CD4-positive, alpha-beta T cell treated with Interleukin-2 at 100 ng/mL for 4 hours (primary cell): ENCODE measurements around the gene TCAIM.

ENCODE experiments used
- DNase-seq: peaks from one replicate; pipeline ENCODE4 v3.0.0-alpha.2; 2020; ENCODE audit warnings: low spot score

The TCAIM gene

GRCh38 chr3:44338010-44338827, at the start of gene TCAIM:
Gene TCAIM, plus strand, starts transcription at chr3:44338766. Its CDS starts 16,017 bp downstream, at chr3:44354783.
- DNase-seq, result peak; percentile 99

GRCh38 chr3:44289882-44290462, 48.6 kb upstream of the TCAIM start:
- no peak for DNase-seq

GRCh38 chr3:44292276-44292675, 46.3 kb upstream of the TCAIM start:
- no peak for DNase-seq

GRCh38 chr3:44292947-44293346, 45.6 kb upstream of the TCAIM start:
- DNase-seq, result no peak

- no peak for DNase-seq
Measured at GRCh38 chr3:44297255-44297654, 41.3 kb upstream of the TCAIM start.

- no peak for DNase-seq
Measured at GRCh38 chr3:44301746-44302145, 36.8 kb upstream of the TCAIM start.

- DNase-seq, result no peak
Measured at GRCh38 chr3:44309500-44309899, 29.1 kb upstream of the TCAIM start.

GRCh38 chr3:44318891-44319311, 19.7 kb upstream of the TCAIM start:
- DNase-seq, result no peak

GRCh38 chr3:44321335-44321734, 17.2 kb upstream of the TCAIM start:
- DNase-seq, result no peak

- DNase-seq, result peak; percentile 55
Measured at GRCh38 chr3:44323341-44323955, 15.1 kb upstream of the TCAIM start.

- no peak for DNase-seq
Measured at GRCh38 chr3:44324584-44324983, 14.0 kb upstream of the TCAIM start.

- no peak for DNase-seq
Measured at GRCh38 chr3:44326019-44326418, 12.5 kb upstream of the TCAIM start.

- no peak for DNase-seq
Measured at GRCh38 chr3:44326515-44326914, 12.1 kb upstream of the TCAIM start.

- DNase-seq, result no peak
Measured at GRCh38 chr3:44329946-44330345, 8.6 kb upstream of the TCAIM start.

GRCh38 chr3:44330444-44330843, 8.1 kb upstream of the TCAIM start:
- no peak for DNase-seq

- DNase-seq, result no peak
Measured at GRCh38 chr3:44334326-44334725, 4.2 kb upstream of the TCAIM start.

- DNase-seq, result no peak
Measured at GRCh38 chr3:44337248-44337785, 1.2 kb upstream of the TCAIM start.

- DNase-seq, result no peak
Measured at GRCh38 chr3:44338828-44339127, 212 bp downstream of the TCAIM start.

GRCh38 chr3:44339181-44340057, 853 bp downstream of the TCAIM start:
- no peak for DNase-seq

GRCh38 chr3:44340058-44340395, 1.5 kb downstream of the TCAIM start:
- no peak for DNase-seq

GRCh38 chr3:44342176-44342790, 3.7 kb downstream of the TCAIM start:
- no peak for DNase-seq

- DNase-seq, result no peak
Measured at GRCh38 chr3:44343421-44343820, 4.9 kb downstream of the TCAIM start.
